ENCODE data around the gene SBF1.

The SBF1 gene

GRCh38 chr22:50483977-50484853 is 9.4 kb upstream of the SBF1 start:
- Histone ChIP-seq H3K27me3 (ENCODE audit: control insufficient read depth in 5 of 5, insufficient read depth in 4 of 5, low read length in 5 of 5) (peaks cover 36 to 70% (median 44%) of the 10 kb centered on the region in 5 donors), H3K9ac (ENCODE audit: low read length in 5 of 5) (no peak overlapping the region), H3K36me3 (ENCODE audit: control insufficient read depth in 5 of 5, insufficient read depth in 5 of 5, low read length in 5 of 5) (no peaks in the 10 kb centered on the region), H3K4me3 (ENCODE audit: low read depth in 1 of 5, low read length in 5 of 5) (no peak overlapping the region), H3K4me1 (ENCODE audit: control insufficient read depth in 5 of 5, insufficient read depth in 5 of 5, low read length in 5 of 5) (peaks cover 0 to 14% (median 8%) of the 10 kb centered on the region in 5 donors), H3K9me3 (ENCODE audit: control insufficient read depth in 5 of 5, low read length in 5 of 5) (no peaks in the 10 kb centered on the region), H3K27ac (ENCODE audit: low read depth, low read length) (no peak overlapping the region)

DNA sequence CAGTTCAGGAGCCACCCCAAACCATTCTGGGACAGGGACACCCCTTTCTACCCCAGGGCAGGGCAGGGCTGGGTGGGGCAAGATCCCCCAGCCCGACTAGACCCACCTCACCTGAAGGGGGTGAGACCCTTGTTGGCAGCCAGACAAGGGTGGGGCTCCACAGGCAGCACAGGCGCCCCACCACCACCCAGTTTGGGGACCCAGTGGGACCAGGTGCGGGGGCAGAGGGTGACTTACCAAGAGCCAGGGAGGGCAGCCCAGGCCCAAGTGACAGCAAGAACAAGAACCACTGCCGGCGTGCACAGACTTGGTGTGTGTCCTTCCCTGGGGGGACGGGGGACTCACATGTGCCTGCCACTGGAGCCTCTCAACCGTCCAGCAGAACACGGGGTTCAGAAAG is 8.7 kb upstream of the SBF1 start:
- H3K36me3 ChIP-seq (ENCODE audit: control insufficient read depth in 5 of 5, insufficient read depth in 5 of 5, low read length in 5 of 5): no peaks in the 10 kb centered on the region
- H3K9me3 ChIP-seq (ENCODE audit: control insufficient read depth in 5 of 5, low read length in 5 of 5): no peaks in the 10 kb centered on the region
- H3K27ac ChIP-seq (ENCODE audit: low read depth, low read length): no peak overlapping the region
- H3K4me1 ChIP-seq (ENCODE audit: control insufficient read depth in 5 of 5, insufficient read depth in 5 of 5, low read length in 5 of 5): peaks cover 0 to 14% (median 8%) of the 10 kb centered on the region in 5 donors
- H3K4me3 ChIP-seq (ENCODE audit: low read depth in 1 of 5, low read length in 5 of 5): no peak overlapping the region
- peaks cover 36 to 70% (median 44%) of the 10 kb centered on the region in 5 donors for H3K27me3 ChIP-seq (ENCODE audit: control insufficient read depth in 5 of 5, insufficient read depth in 4 of 5, low read length in 5 of 5)
- H3K9ac ChIP-seq (ENCODE audit: low read length in 5 of 5): no peak overlapping the region

- Histone ChIP-seq H3K4me1 (ENCODE audit: control insufficient read depth in 5 of 5, insufficient read depth in 5 of 5, low read length in 5 of 5) (peaks cover 0 to 14% (median 8%) of the 10 kb centered on the region in 5 donors), H3K4me3 (ENCODE audit: low read depth in 1 of 5, low read length in 5 of 5) (no peak overlapping the region), H3K36me3 (ENCODE audit: control insufficient read depth in 5 of 5, insufficient read depth in 5 of 5, low read length in 5 of 5) (no peaks in the 10 kb centered on the region), H3K27ac (ENCODE audit: low read depth, low read length) (no peak overlapping the region), H3K9me3 (ENCODE audit: control insufficient read depth in 5 of 5, low read length in 5 of 5) (no peaks in the 10 kb centered on the region), H3K27me3 (ENCODE audit: control insufficient read depth in 5 of 5, insufficient read depth in 4 of 5, low read length in 5 of 5) (peaks cover 36 to 70% (median 44%) of the 10 kb centered on the region in 5 donors), H3K9ac (ENCODE audit: low read length in 5 of 5) (no peak overlapping the region)
Measured at GRCh38 chr22:50483106-50483505, 8.3 kb upstream of the SBF1 start.

GRCh38 chr22:50482107-50483074 is 7.6 kb upstream of the SBF1 start:
- no peaks in the 10 kb centered on the region for H3K9me3 ChIP-seq (ENCODE audit: control insufficient read depth in 5 of 5, low read length in 5 of 5)
- no peak overlapping the region for H3K9ac ChIP-seq (ENCODE audit: low read length in 5 of 5)
- H3K27me3 ChIP-seq (ENCODE audit: control insufficient read depth in 5 of 5, insufficient read depth in 4 of 5, low read length in 5 of 5): peaks cover 30 to 64% (median 38%) of the 10 kb centered on the region in 5 donors
- H3K36me3 ChIP-seq (ENCODE audit: control insufficient read depth in 5 of 5, insufficient read depth in 5 of 5, low read length in 5 of 5): no peaks in the 10 kb centered on the region
- no peak overlapping the region for H3K27ac ChIP-seq (ENCODE audit: low read depth, low read length)
- peaks cover 0 to 14% (median 8%) of the 10 kb centered on the region in 5 donors for H3K4me1 ChIP-seq (ENCODE audit: control insufficient read depth in 5 of 5, insufficient read depth in 5 of 5, low read length in 5 of 5)
- peak overlapping the region in 3 of 5 donors; percentile 40 to 58 (median 42) for H3K4me3 ChIP-seq (ENCODE audit: low read depth in 1 of 5, low read length in 5 of 5)

- Histone ChIP-seq H3K9me3 (ENCODE audit: control insufficient read depth in 5 of 5, low read length in 5 of 5) (no peaks in the 10 kb centered on the region), H3K27me3 (ENCODE audit: control insufficient read depth in 5 of 5, insufficient read depth in 4 of 5, low read length in 5 of 5) (peaks cover 28 to 56% (median 35%) of the 10 kb centered on the region in 5 donors), H3K36me3 (ENCODE audit: control insufficient read depth in 5 of 5, insufficient read depth in 5 of 5, low read length in 5 of 5) (no peaks in the 10 kb centered on the region), H3K27ac (ENCODE audit: low read depth, low read length) (no peak within 1 kb of the TSS), H3K4me3 (ENCODE audit: low read depth in 1 of 5, low read length in 5 of 5) (peak within 1 kb of the TSS in 3 of 5 donors; percentile 40 to 58 (median 42)), H3K4me1 (ENCODE audit: control insufficient read depth in 5 of 5, insufficient read depth in 5 of 5, low read length in 5 of 5) (peaks cover 0 to 14% (median 8%) of the 10 kb centered on the region in 5 donors), H3K9ac (ENCODE audit: low read length in 5 of 5) (no peak within 1 kb of the TSS)
Measured at GRCh38 chr22:50481440-50482106, 6.7 kb upstream of the SBF1 start, which contains the start of gene ADM2. TSS of gene ADM2 (plus strand) at chr22:50481543. CDS start at chr22:50481848, 305 bp downstream.

DNA sequence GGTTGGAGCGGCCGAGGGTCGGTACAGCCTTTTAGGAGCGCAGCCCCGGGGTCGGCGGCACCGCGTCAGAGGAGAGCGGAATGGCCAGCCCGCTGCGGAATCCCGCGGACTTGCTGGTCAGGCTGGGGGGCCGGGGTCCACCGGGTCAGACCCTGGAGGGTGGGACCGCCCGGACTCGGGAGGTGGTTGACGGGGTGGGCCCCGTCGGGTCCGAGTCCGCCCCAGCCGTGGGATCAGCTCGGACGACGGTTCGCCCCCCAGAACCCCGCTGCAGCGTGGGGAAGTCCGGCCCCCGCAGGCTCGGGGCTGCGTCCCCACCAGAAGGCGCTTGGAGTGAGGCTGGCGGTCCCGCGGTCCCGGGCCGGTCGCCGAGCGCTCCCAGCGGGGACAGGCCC is 6.2 kb upstream of the SBF1 start:
- H3K27me3 ChIP-seq (ENCODE audit: control insufficient read depth in 5 of 5, insufficient read depth in 4 of 5, low read length in 5 of 5): peaks cover 25 to 51% (median 35%) of the 10 kb centered on the region in 5 donors
- H3K9me3 ChIP-seq (ENCODE audit: control insufficient read depth in 5 of 5, low read length in 5 of 5): no peaks in the 10 kb centered on the region
- no peak overlapping the region for H3K27ac ChIP-seq (ENCODE audit: low read depth, low read length)
- peaks cover 0 to 14% (median 8%) of the 10 kb centered on the region in 5 donors for H3K4me1 ChIP-seq (ENCODE audit: control insufficient read depth in 5 of 5, insufficient read depth in 5 of 5, low read length in 5 of 5)
- no peaks in the 10 kb centered on the region for H3K36me3 ChIP-seq (ENCODE audit: control insufficient read depth in 5 of 5, insufficient read depth in 5 of 5, low read length in 5 of 5)
- H3K4me3 ChIP-seq (ENCODE audit: low read depth in 1 of 5, low read length in 5 of 5): peak overlapping the region in 3 of 5 donors; percentile 40 to 58 (median 42)
- no peak overlapping the region for H3K9ac ChIP-seq (ENCODE audit: low read length in 5 of 5)

DNA sequence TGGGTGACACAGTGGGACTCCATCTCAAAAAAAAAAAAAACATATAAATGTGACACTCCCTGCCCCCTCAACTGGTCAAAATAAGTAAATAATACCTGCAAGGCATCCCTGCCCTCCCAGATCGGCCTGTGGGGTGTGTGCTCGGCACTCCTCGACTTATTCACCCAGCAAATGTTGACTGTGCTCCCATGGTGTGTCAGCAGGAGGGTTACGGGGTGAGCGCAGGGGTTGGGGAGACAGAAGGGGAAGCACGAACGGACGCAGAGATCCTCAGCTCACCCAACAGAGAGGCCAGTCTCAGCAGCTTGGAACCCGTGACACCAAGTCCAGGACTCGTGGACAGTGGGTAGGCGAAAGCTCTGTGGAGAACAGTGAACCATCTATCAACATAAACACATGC is 4.9 kb upstream of the SBF1 start:
- Histone ChIP-seq H3K27ac (ENCODE audit: low read depth, low read length) (no peak overlapping the region), H3K9ac (ENCODE audit: low read length in 5 of 5) (no peak overlapping the region)

DNA sequence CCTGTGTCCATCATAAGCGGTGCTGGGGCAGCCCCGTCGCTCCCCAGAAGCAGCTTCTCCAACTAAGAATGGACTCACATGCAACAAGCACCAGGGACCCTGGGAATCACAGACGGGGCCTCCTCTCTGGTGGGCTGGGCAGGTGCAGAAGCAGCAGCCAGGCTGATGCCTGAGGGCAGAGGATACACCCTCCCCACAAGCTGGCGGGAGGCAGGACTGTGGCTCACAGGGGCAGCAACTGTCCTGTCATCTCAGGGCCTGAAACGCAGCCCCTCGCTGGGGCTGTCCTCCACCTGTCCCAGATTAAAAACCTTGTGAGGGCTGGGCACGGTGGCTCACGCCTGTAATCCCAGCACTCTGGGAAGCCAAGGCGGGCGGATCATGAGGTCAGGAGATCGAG is 3.1 kb upstream of the SBF1 start:
- peaks cover 17 to 27% (median 23%) of the 10 kb centered on the region in 5 donors for H3K27me3 ChIP-seq (ENCODE audit: control insufficient read depth in 5 of 5, insufficient read depth in 4 of 5, low read length in 5 of 5)
- no peak overlapping the region for H3K27ac ChIP-seq (ENCODE audit: low read depth, low read length)
- H3K4me3 ChIP-seq (ENCODE audit: low read depth in 1 of 5, low read length in 5 of 5): no peak overlapping the region
- H3K9me3 ChIP-seq (ENCODE audit: control insufficient read depth in 5 of 5, low read length in 5 of 5): no peaks in the 10 kb centered on the region
- H3K9ac ChIP-seq (ENCODE audit: low read length in 5 of 5): no peak overlapping the region
- peaks cover 6 to 34% (median 26%) of the 10 kb centered on the region in 5 donors for H3K4me1 ChIP-seq (ENCODE audit: control insufficient read depth in 5 of 5, insufficient read depth in 5 of 5, low read length in 5 of 5)
- no peaks in the 10 kb centered on the region for H3K36me3 ChIP-seq (ENCODE audit: control insufficient read depth in 5 of 5, insufficient read depth in 5 of 5, low read length in 5 of 5)

More for the DNA sequence above, 4.9 kb upstream of the SBF1 start:
- Histone ChIP-seq H3K9me3 (ENCODE audit: control insufficient read depth in 5 of 5, low read length in 5 of 5) (no peaks in the 10 kb centered on the region), H3K27me3 (ENCODE audit: control insufficient read depth in 5 of 5, insufficient read depth in 4 of 5, low read length in 5 of 5) (peaks cover 25 to 43% (median 34%) of the 10 kb centered on the region in 5 donors), H3K4me3 (ENCODE audit: low read depth in 1 of 5, low read length in 5 of 5) (no peak overlapping the region), H3K4me1 (ENCODE audit: control insufficient read depth in 5 of 5, insufficient read depth in 5 of 5, low read length in 5 of 5) (peaks cover 0 to 20% (median 13%) of the 10 kb centered on the region in 5 donors), H3K36me3 (ENCODE audit: control insufficient read depth in 5 of 5, insufficient read depth in 5 of 5, low read length in 5 of 5) (no peaks in the 10 kb centered on the region)

- no peak overlapping the region for H3K27ac ChIP-seq (ENCODE audit: low read depth, low read length)
- peaks cover 6 to 17% (median 13%) of the 10 kb centered on the region in 5 donors for H3K27me3 ChIP-seq (ENCODE audit: control insufficient read depth in 5 of 5, insufficient read depth in 4 of 5, low read length in 5 of 5)
- no peaks in the 10 kb centered on the region for H3K36me3 ChIP-seq (ENCODE audit: control insufficient read depth in 5 of 5, insufficient read depth in 5 of 5, low read length in 5 of 5)
- H3K9me3 ChIP-seq (ENCODE audit: control insufficient read depth in 5 of 5, low read length in 5 of 5): no peaks in the 10 kb centered on the region
- no peak overlapping the region for H3K9ac ChIP-seq (ENCODE audit: low read length in 5 of 5)
- H3K4me3 ChIP-seq (ENCODE audit: low read depth in 1 of 5, low read length in 5 of 5): no peak overlapping the region
- H3K4me1 ChIP-seq (ENCODE audit: control insufficient read depth in 5 of 5, insufficient read depth in 5 of 5, low read length in 5 of 5): peaks cover 9 to 39% (median 32%) of the 10 kb centered on the region in 5 donors
Measured at GRCh38 chr22:50476868-50477267, 2.0 kb upstream of the SBF1 start.

Data from subcutaneous abdominal adipose tissue (tissue), 5 donors.